Mammary epithelial cell (primary cell): Measurements from ENCODE around the gene KIRREL3.

Source experiments
- EZH2 ChIP-seq: IDR thresholded peaks from 2 replicates; pipeline ENCODE4 v1.6.1; 2012; ENCODE audit warnings: low read length, inconsistent platforms, borderline replicate concordance
- TF ChIP-seq, protein P1 (sequence below), 2 donors: IDR thresholded peaks in 1 of 2; conservative IDR thresholded peaks in 1 of 2; 2 replicates each; pipeline ENCODE4 v1.5.1; 2011 to 2012; ENCODE audit warnings: inconsistent platforms in 2 of 2, low read length in 2 of 2, mild to moderate bottlenecking in 2 of 2, control low read depth in 1 of 2, low read depth in 1 of 2; ENCODE audit not compliant: insufficient read depth in 1 of 2; ENCODE audit errors: extremely low read depth in 1 of 2

DNA sequence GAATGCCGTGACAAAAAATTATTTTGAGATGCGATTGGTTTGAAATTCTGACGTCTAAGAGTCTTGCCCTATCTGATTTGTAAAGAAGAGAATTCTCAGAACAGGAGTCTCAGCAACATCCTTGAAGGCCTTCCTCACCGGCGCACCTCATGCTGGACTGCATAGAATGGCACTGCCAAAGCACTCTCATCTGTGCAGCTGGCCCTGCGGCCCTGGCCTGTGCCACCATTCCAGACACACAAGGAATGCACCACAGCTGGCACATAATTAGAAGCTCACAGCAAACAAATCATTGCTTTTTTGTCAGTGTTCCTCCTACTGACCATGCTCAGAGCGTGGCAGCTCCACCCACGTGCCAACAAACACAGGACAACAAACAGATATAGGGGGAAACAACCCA is 166.0 kb downstream of the KIRREL3 start:
- TF ChIP-seq, protein P1, sequence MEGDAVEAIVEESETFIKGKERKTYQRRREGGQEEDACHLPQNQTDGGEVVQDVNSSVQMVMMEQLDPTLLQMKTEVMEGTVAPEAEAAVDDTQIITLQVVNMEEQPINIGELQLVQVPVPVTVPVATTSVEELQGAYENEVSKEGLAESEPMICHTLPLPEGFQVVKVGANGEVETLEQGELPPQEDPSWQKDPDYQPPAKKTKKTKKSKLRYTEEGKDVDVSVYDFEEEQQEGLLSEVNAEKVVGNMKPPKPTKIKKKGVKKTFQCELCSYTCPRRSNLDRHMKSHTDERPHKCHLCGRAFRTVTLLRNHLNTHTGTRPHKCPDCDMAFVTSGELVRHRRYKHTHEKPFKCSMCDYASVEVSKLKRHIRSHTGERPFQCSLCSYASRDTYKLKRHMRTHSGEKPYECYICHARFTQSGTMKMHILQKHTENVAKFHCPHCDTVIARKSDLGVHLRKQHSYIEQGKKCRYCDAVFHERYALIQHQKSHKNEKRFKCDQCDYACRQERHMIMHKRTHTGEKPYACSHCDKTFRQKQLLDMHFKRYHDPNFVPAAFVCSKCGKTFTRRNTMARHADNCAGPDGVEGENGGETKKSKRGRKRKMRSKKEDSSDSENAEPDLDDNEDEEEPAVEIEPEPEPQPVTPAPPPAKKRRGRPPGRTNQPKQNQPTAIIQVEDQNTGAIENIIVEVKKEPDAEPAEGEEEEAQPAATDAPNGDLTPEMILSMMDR (conservative IDR thresholded peaks at IDR 0.05 in 1 of 2, IDR thresholded peaks at IDR 0.05 in 1 of 2; ENCODE audit: extremely low read depth in 1 of 2, insufficient read depth in 1 of 2, low read depth in 1 of 2, low read length in 2 of 2): no peak
- TF ChIP-seq EZH2: no peak
